ACHN (cell line): Measurements from ENCODE around the gene PTTG2.

ENCODE experiments used
- DNase-seq: peaks from one replicate; pipeline ENCODE4 v3.0.0-alpha.2; 2015
- in situ Hi-C: cut with HindIII; loops from 2 replicates; pipeline ENCODE4 v1.10.0; 2017; ENCODE audit warnings: low sequenced_read_pairs, low pct_ligation_motif_present, low pct_unique_long_range_greater_than_20kb

Gene PTTG2

GRCh38 chr4:37981425-37981824 is 21.2 kb downstream of the PTTG2 start:
- in situ Hi-C loops: no loop called here
- DNase-seq: peak; percentile 12

- in situ Hi-C loops: no loop called here
- peak; percentile 76 for DNase-seq
Measured at GRCh38 chr4:37981844-37982720, 21.9 kb downstream of the PTTG2 start.

- DNase-seq: peak; percentile 70
- in situ Hi-C loops: no loop called here
Measured at GRCh38 chr4:37982736-37983135, 22.5 kb downstream of the PTTG2 start.

GRCh38 chr4:37983951-37984350 is 23.8 kb downstream of the PTTG2 start:
- no peak for DNase-seq
- in situ Hi-C loops: no loop called here

GRCh38 chr4:37985730-37986275 is 25.6 kb downstream of the PTTG2 start:
- in situ Hi-C loops: no loop called here
- no peak for DNase-seq

- DNase-seq: no peak
- in situ Hi-C loops: no loop called here
Measured at GRCh38 chr4:37988670-37989069, 28.5 kb downstream of the PTTG2 start.

- in situ Hi-C loops: no loop called here
- DNase-seq: no peak
Measured at GRCh38 chr4:37989398-37990260, 29.4 kb downstream of the PTTG2 start.

- in situ Hi-C loops: no loop called here
- DNase-seq: no peak
Measured at GRCh38 chr4:37990731-37991245, 30.6 kb downstream of the PTTG2 start.

GRCh38 chr4:37991623-37992410 is 31.6 kb downstream of the PTTG2 start:
- in situ Hi-C loops: no loop called here
- DNase-seq: no peak

GRCh38 chr4:37993806-37994205 is 33.6 kb downstream of the PTTG2 start:
- no peak for DNase-seq
- in situ Hi-C loops: no loop called here

- in situ Hi-C loops: no loop called here
- no peak for DNase-seq
Measured at GRCh38 chr4:37994569-37994968, 34.4 kb downstream of the PTTG2 start.

- in situ Hi-C loops: no loop called here
- no peak for DNase-seq
Measured at GRCh38 chr4:37995299-37995821, 35.2 kb downstream of the PTTG2 start.

- in situ Hi-C loops: no loop called here
- no peak for DNase-seq
Measured at GRCh38 chr4:37995981-37996775, 36.0 kb downstream of the PTTG2 start.

GRCh38 chr4:37998226-37998625 is 38.0 kb downstream of the PTTG2 start:
- in situ Hi-C loops: no loop called here
- no peak for DNase-seq

GRCh38 chr4:37999000-37999716 is 39.0 kb downstream of the PTTG2 start:
- in situ Hi-C loops: no loop called here

GRCh38 chr4:37999965-38000364 is 39.8 kb downstream of the PTTG2 start:
- in situ Hi-C loops: no loop called here
- DNase-seq: no peak

More at GRCh38 chr4:37999000-37999716, 39.0 kb downstream of the PTTG2 start:
- DNase-seq: no peak

GRCh38 chr4:38001927-38002326 is 41.7 kb downstream of the PTTG2 start:
- in situ Hi-C loops: no loop called here
- DNase-seq: no peak
